ENCODE data around the gene CHST8. TPM values are rescaled to one million over a fixed set of nuclear protein-coding genes. Genes with fewer than 3 reads are reported as not detected.

The CHST8 gene
- total RNA-seq, 2 donors from 2014 or later, result 1.6 to 3.8 TPM

- Histone ChIP-seq H3K36me3 (ENCODE audit: control insufficient read depth, insufficient read depth, low read length) (peaks cover 88% of the 10 kb centered on the region), H3K27ac (ENCODE audit: low read depth, low read length) (no peak overlapping the region), H3K4me3 (ENCODE audit: low read length) (no peak overlapping the region), H3K27me3 (ENCODE audit: control insufficient read depth, insufficient read depth, low read length, poor library complexity, severe bottlenecking) (no peaks in the 10 kb centered on the region), H3K9me3 (ENCODE audit: control insufficient read depth, low read length) (no peaks in the 10 kb centered on the region), H3K4me1 (ENCODE audit: control insufficient read depth, insufficient read depth, low read length) (peaks cover 9% of the 10 kb centered on the region), H3K9ac (ENCODE audit: extremely low read depth, low read length, poor library complexity, severe bottlenecking) (no peak overlapping the region)
- no peak for DNase-seq
- Mint-ChIP-seq H3K4me3 (no peak overlapping the region), H3K36me3 (ENCODE audit: low read depth) (peaks cover 75% of the 10 kb centered on the region), H3K9me3 (no peaks in the 10 kb centered on the region), H3K27me3 (ENCODE audit: insufficient read depth) (no peaks in the 10 kb centered on the region), H3K4me1 (peaks cover 7% of the 10 kb centered on the region), H3K27ac (peak overlapping the region; percentile 6)
- 95% methylated on average over 9 of the region's 9 CpGs; no CpG with 5 or more reads in 1 of the 2 experiments for WGBS, 2 experiments (ENCODE audit: insufficient coverage in 1 of 2, insufficient read length in 1 of 2)
- TF ChIP-seq, protein P1, sequence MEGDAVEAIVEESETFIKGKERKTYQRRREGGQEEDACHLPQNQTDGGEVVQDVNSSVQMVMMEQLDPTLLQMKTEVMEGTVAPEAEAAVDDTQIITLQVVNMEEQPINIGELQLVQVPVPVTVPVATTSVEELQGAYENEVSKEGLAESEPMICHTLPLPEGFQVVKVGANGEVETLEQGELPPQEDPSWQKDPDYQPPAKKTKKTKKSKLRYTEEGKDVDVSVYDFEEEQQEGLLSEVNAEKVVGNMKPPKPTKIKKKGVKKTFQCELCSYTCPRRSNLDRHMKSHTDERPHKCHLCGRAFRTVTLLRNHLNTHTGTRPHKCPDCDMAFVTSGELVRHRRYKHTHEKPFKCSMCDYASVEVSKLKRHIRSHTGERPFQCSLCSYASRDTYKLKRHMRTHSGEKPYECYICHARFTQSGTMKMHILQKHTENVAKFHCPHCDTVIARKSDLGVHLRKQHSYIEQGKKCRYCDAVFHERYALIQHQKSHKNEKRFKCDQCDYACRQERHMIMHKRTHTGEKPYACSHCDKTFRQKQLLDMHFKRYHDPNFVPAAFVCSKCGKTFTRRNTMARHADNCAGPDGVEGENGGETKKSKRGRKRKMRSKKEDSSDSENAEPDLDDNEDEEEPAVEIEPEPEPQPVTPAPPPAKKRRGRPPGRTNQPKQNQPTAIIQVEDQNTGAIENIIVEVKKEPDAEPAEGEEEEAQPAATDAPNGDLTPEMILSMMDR (conservative IDR thresholded peaks at IDR 0.05), result no peak
These were observed 184.2 kb downstream of the CHST8 start for GRCh38 chr19:33805840-33806433.

DNA sequence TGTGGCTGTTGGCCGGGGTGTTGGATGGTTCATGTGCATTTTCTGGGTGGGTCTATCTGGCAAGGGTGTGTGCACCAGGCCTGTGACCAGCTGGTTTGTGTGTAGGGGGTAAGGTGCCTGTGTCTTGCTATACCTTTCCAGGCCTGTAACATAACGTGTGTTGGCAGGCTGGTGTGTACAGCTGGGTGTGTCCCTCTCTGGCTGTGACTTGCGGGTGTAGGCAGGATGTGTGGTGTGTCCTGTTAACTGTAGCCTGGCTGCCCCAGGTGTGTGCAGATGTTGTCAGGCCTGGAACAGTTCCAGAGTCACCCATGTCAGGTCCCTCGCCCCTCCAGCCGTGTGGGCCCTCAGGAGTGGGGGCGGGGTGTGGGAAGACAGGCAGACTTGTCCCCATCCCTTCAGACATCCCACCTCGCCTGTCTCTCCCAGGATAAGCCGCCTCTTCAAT is 184.7 kb downstream of the CHST8 start:
- Mint-ChIP-seq H3K9me3 (no peaks in the 10 kb centered on the region), H3K36me3 (ENCODE audit: low read depth) (peaks cover 71% of the 10 kb centered on the region), H3K4me1 (peaks cover 2% of the 10 kb centered on the region), H3K27me3 (ENCODE audit: insufficient read depth) (no peaks in the 10 kb centered on the region), H3K4me3 (no peak overlapping the region), H3K27ac (peak overlapping the region; percentile 6)
- peaks cover 87% of the 10 kb centered on the region for H3K36me3 ChIP-seq (ENCODE audit: control insufficient read depth, insufficient read depth, low read length)
- H3K27me3 ChIP-seq (ENCODE audit: control insufficient read depth, insufficient read depth, low read length, poor library complexity, severe bottlenecking), result no peaks in the 10 kb centered on the region
- H3K9me3 ChIP-seq (ENCODE audit: control insufficient read depth, low read length), result no peaks in the 10 kb centered on the region
- H3K9ac ChIP-seq (ENCODE audit: extremely low read depth, low read length, poor library complexity, severe bottlenecking), result no peak overlapping the region
- H3K27ac ChIP-seq (ENCODE audit: low read depth, low read length), result no peak overlapping the region
- DNase-seq, result no peak
- H3K4me1 ChIP-seq (ENCODE audit: control insufficient read depth, insufficient read depth, low read length), result peaks cover 4% of the 10 kb centered on the region
- TF ChIP-seq, protein P1 (conservative IDR thresholded peaks at IDR 0.05), result no peak
- no peak overlapping the region for H3K4me3 ChIP-seq (ENCODE audit: low read length)
- 95 to 98% methylated on average over 5 to 8 of the region's 8 CpGs for WGBS, 2 experiments (ENCODE audit: insufficient coverage in 1 of 2, insufficient read length in 1 of 2)

- no peaks in the 10 kb centered on the region for H3K27me3 ChIP-seq (ENCODE audit: control insufficient read depth, insufficient read depth, low read length, poor library complexity, severe bottlenecking)
- H3K4me3 ChIP-seq (ENCODE audit: low read length), result no peak overlapping the region
- H3K4me1 ChIP-seq (ENCODE audit: control insufficient read depth, insufficient read depth, low read length), result no peaks in the 10 kb centered on the region
- peaks cover 68% of the 10 kb centered on the region for H3K36me3 Mint-ChIP-seq (ENCODE audit: low read depth)
- peak overlapping the region; percentile 52 for H3K27ac Mint-ChIP-seq
- H3K9ac ChIP-seq (ENCODE audit: extremely low read depth, low read length, poor library complexity, severe bottlenecking), result no peak overlapping the region
- WGBS, 2 experiments (ENCODE audit: insufficient coverage in 1 of 2, insufficient read length in 1 of 2), result 97% methylated on average over 1 of the region's 1 CpG; no CpG with 5 or more reads in 1 of the 2 experiments
- H3K4me1 Mint-ChIP-seq, result no peaks in the 10 kb centered on the region
- TF ChIP-seq, protein P1 (conservative IDR thresholded peaks at IDR 0.05), result no peak
- DNase-seq, result no peak
- H3K9me3 Mint-ChIP-seq, result no peaks in the 10 kb centered on the region
- H3K27me3 Mint-ChIP-seq (ENCODE audit: insufficient read depth), result no peaks in the 10 kb centered on the region
- H3K36me3 ChIP-seq (ENCODE audit: control insufficient read depth, insufficient read depth, low read length), result peaks cover 86% of the 10 kb centered on the region
- H3K27ac ChIP-seq (ENCODE audit: low read depth, low read length), result no peak overlapping the region
- no peak overlapping the region for H3K4me3 Mint-ChIP-seq
- H3K9me3 ChIP-seq (ENCODE audit: control insufficient read depth, low read length), result no peaks in the 10 kb centered on the region
These were observed 186.6 kb downstream of the CHST8 start for GRCh38 chr19:33808399-33808798.

Data from endodermal cell (in vitro differentiated cells).